HG03457 (cell line): ENCODE results near the gene HLCS.

ENCODE experiments used
- ATAC-seq: cut with Tn5 transposase; IDR thresholded peaks from one replicate; pipeline ENCODE4 v1.9.1; 2021; ENCODE audit warnings: moderate number of reproducible peaks; ENCODE audit not compliant: unreplicated experiment

Gene HLCS

GRCh38 chr21:36985751-36986594, 19.5 kb upstream of the HLCS start:
- no peak for ATAC-seq

- ATAC-seq: no peak
Observed at GRCh38 chr21:36981977-36982700, 15.7 kb upstream of the HLCS start.

GRCh38 chr21:36981049-36981391, 14.6 kb upstream of the HLCS start:
- ATAC-seq: no peak

GRCh38 chr21:36980280-36981048, 14.0 kb upstream of the HLCS start:
- ATAC-seq: no peak

- peak; percentile 44 for ATAC-seq
Observed at GRCh38 chr21:36976882-36977651, 10.6 kb upstream of the HLCS start.

- no peak for ATAC-seq
Observed at GRCh38 chr21:36976228-36976861, 9.9 kb upstream of the HLCS start.

- no peak for ATAC-seq
Observed at GRCh38 chr21:36974851-36975192, 8.4 kb upstream of the HLCS start.

- ATAC-seq: no peak
Observed at GRCh38 chr21:36973986-36974850, 7.7 kb upstream of the HLCS start.

GRCh38 chr21:36968976-36969375, 2.5 kb upstream of the HLCS start:
- no peak for ATAC-seq

GRCh38 chr21:36968414-36968813, 1.9 kb upstream of the HLCS start:
- ATAC-seq: no peak

- ATAC-seq: no peak
Observed at GRCh38 chr21:36966821-36967768, 626 bp upstream of the HLCS start.

- no peak for ATAC-seq
Observed at GRCh38 chr21:36965720-36966065, 776 bp downstream of the HLCS start.

GRCh38 chr21:36964827-36965719, 1.4 kb downstream of the HLCS start:
- no peak for ATAC-seq

GRCh38 chr21:36964398-36964797, 2.1 kb downstream of the HLCS start:
- no peak for ATAC-seq

GRCh38 chr21:36962098-36962780, 4.2 kb downstream of the HLCS start:
- ATAC-seq: no peak

- no peak for ATAC-seq
Observed at GRCh38 chr21:36960676-36961284, 5.7 kb downstream of the HLCS start.
